Caco-2 (cell line): Measurements from ENCODE around the gene GPC5. TPM values are rescaled to one million over a fixed set of nuclear protein-coding genes. Genes with fewer than 3 reads are reported as not detected.
"Not testable (repeated sequence)": the region's sequence is repeated elsewhere in the genome, so short reads cannot be mapped to it uniquely, and the experiment has no call there.

Experiments used
- BruUV-seq: library from RNA; stranded (reverse); fragments of 400-500 nt; replicated peaks from 2 replicates; lab custom pipeline; 2021; lab: Mats Ljungman, UMichigan
- CTCF ChIA-PET: fragments of 300-600 bp; sonication (Branson Sonifier 250); formaldehyde crosslinking; loops from one replicate; lab custom pipeline; 2022; ENCODE audit warnings: antibody characterized with exemption; lab: Charles Lee
- POLR2A ChIA-PET: fragments of 300-600 bp; sonication (Branson Sonifier 250); formaldehyde crosslinking; loops from one replicate; lab custom pipeline; 2022; ENCODE audit warnings: antibody characterized with exemption; lab: Charles Lee
- DNase-seq, 2 experiments: peaks; one replicate each; pipeline versions ENCODE4 v3.0.0 to v3.0.0-alpha.2; 2020 to 2022
- H3K27me3 ChIP-seq: replicated peaks from 2 replicates; pipeline ENCODE4 v1.6.0; 2011; ENCODE audit warnings: low read length; ENCODE audit not compliant: control insufficient read depth, insufficient read depth
- H3K36me3 ChIP-seq: 2 replicates; pipeline ENCODE4 v1.5.1; 2011; ENCODE audit warnings: low read length; ENCODE audit not compliant: control insufficient read depth, insufficient read depth
- H3K4me1 ChIP-seq: fragments of 250-450 bp; sonication (Bioruptor Pico); 2 replicates; pipeline ENCODE4 v1.5.1; 2020; ENCODE audit warnings: mild to moderate bottlenecking
- H3K4me3 ChIP-seq: 2 replicates; pipeline ENCODE4 v1.5.1; 2011; ENCODE audit warnings: low read depth, mild to moderate bottlenecking, control low read depth, low read length
- H3K9me3 ChIP-seq: fragments of 250-450 bp; sonication (Bioruptor Pico); 2 replicates; pipeline ENCODE4 v1.5.1; 2020; ENCODE audit warnings: mild to moderate bottlenecking, moderate library complexity
- H3K27ac Mint-ChIP-seq: one replicate; pipeline ENCODE4 v1.8.0; 2022; ENCODE audit warnings: mixed read lengths; ENCODE audit not compliant: unreplicated experiment
- H3K27me3 Mint-ChIP-seq: one replicate; pipeline ENCODE4 v1.8.0; 2022; ENCODE audit warnings: mixed read lengths; ENCODE audit not compliant: insufficient read depth, unreplicated experiment
- H3K36me3 Mint-ChIP-seq: one replicate; pipeline ENCODE4 v1.8.0; 2022; ENCODE audit warnings: mild to moderate bottlenecking, mixed read lengths; ENCODE audit not compliant: insufficient read depth, unreplicated experiment
- H3K4me1 Mint-ChIP-seq: one replicate; pipeline ENCODE4 v1.8.0; 2022; ENCODE audit warnings: low read depth, mixed read lengths; ENCODE audit not compliant: unreplicated experiment
- H3K4me3 Mint-ChIP-seq: one replicate; pipeline ENCODE4 v1.8.0; 2022; ENCODE audit warnings: mild to moderate bottlenecking, moderate library complexity, mixed read lengths; ENCODE audit not compliant: unreplicated experiment
- H3K9me3 Mint-ChIP-seq: one replicate; pipeline ENCODE4 v1.8.0; 2022; ENCODE audit warnings: mixed read lengths; ENCODE audit not compliant: unreplicated experiment
- CTCF ChIP-seq, 2 experiments: fragments of 200-600 bp in 1 of 2; IDR thresholded peaks; 1 replicate in 1 of 2; 2 replicates in 1 of 2; pipeline versions ENCODE4 v1.5.1 to v1.8.0; 2011 to 2022; ENCODE audit warnings: antibody characterized with exemption in 1 of 2, control low read depth in 1 of 2, inconsistent platforms in 1 of 2, low read depth in 1 of 2, low read length in 1 of 2, mild to moderate bottlenecking in 1 of 2, moderate library complexity in 1 of 2; ENCODE audit not compliant: insufficient read depth in 1 of 2, severe bottlenecking in 1 of 2, unreplicated experiment in 1 of 2
- intact Hi-C: fragments of 100-400 bp; cut with micrococcal nuclease; formaldehyde crosslinking; loops from one replicate; pipeline ENCODE4 v1.10.0; 2022; ENCODE audit not compliant: unreplicated experiment
- total RNA-seq: library from RNA; stranded (reverse); gene quantifications from 2 replicates; pipeline ENCODE4 v1.2.3, GENCODE V29; 2022

GPC5 gene
- total RNA-seq, 1 experiment from 2014 or later: 4.1 TPM

- H3K4me3 ChIP-seq, H3K27me3 Mint-ChIP-seq, CTCF ChIA-PET, H3K27ac Mint-ChIP-seq, H3K36me3 ChIP-seq, H3K36me3 Mint-ChIP-seq, H3K4me1 ChIP-seq, DNase-seq, H3K27me3 ChIP-seq, BruUV-seq, intact Hi-C loops, POLR2A ChIA-PET, H3K4me3 Mint-ChIP-seq, H3K4me1 Mint-ChIP-seq, H3K9me3 ChIP-seq: not testable (repeated sequence)
- peaks cover 24% of the 10 kb centered on the region for H3K9me3 Mint-ChIP-seq
Measured at GRCh38 chr13:92294533-92294932, 896.1 kb downstream of the GPC5 start.

- H3K4me3 Mint-ChIP-seq, H3K4me3 ChIP-seq, DNase-seq, H3K4me1 Mint-ChIP-seq, BruUV-seq, POLR2A ChIA-PET, H3K27me3 Mint-ChIP-seq, H3K36me3 Mint-ChIP-seq, H3K36me3 ChIP-seq, intact Hi-C loops, H3K9me3 ChIP-seq, H3K4me1 ChIP-seq, H3K27me3 ChIP-seq, CTCF ChIA-PET, H3K27ac Mint-ChIP-seq: not testable (repeated sequence)
- H3K9me3 Mint-ChIP-seq: peaks cover 14% of the 10 kb centered on the region
Measured at GRCh38 chr13:92296154-92296671, 897.8 kb downstream of the GPC5 start.

- CTCF ChIA-PET: no interaction called here
Measured at GRCh38 chr13:92297971-92298942, 899.8 kb downstream of the GPC5 start.

More at GRCh38 chr13:92297971-92298942, 899.8 kb downstream of the GPC5 start:
- H3K4me3 Mint-ChIP-seq: no peak overlapping the region
- H3K27me3 ChIP-seq: no peaks in the 10 kb centered on the region
- no peak overlapping the region for H3K4me3 ChIP-seq
- intact Hi-C loops: no loop called here
- H3K27me3 Mint-ChIP-seq: no peaks in the 10 kb centered on the region
- no peak overlapping the region for H3K27ac Mint-ChIP-seq
- no peaks in the 10 kb centered on the region for H3K36me3 Mint-ChIP-seq
- no TSS peak for BruUV-seq
- H3K4me1 ChIP-seq: no peaks in the 10 kb centered on the region
- no peaks in the 10 kb centered on the region for H3K36me3 ChIP-seq
- H3K9me3 ChIP-seq: no peaks in the 10 kb centered on the region
- H3K9me3 Mint-ChIP-seq: no peaks in the 10 kb centered on the region
- no peaks in the 10 kb centered on the region for H3K4me1 Mint-ChIP-seq
- POLR2A ChIA-PET: no interaction called here
- TF ChIP-seq CTCF (IDR thresholded peaks at IDR 0.05; ENCODE audit: insufficient read depth in 1 of 2, low read depth in 1 of 2, low read length in 1 of 2, severe bottlenecking in 1 of 2, unreplicated experiment in 1 of 2): no peak
- no peak for DNase-seq
